Pancreas (tissue), 10 donors: ENCODE data around the gene PHKA1. TPM values are rescaled to one million over a fixed set of nuclear protein-coding genes. Genes with fewer than 3 reads are reported as not detected.
"Not testable (repeated sequence)": the region's sequence is repeated elsewhere in the genome, so short reads cannot be mapped to it uniquely, and the experiment has no call there.

Source experiments
- ATAC-seq, 4 donors: fragments of 200-7000 bp; cut with Tn5 transposase; one replicate each; pipeline versions ENCODE4 v1.8.0 to v1.9.1; 2020; ENCODE audit warnings: mild to moderate bottlenecking in 4 of 4, moderate library complexity in 4 of 4
- DNase-seq, 6 donors: peaks; one replicate each; pipeline ENCODE4 v3.0.0-alpha.2; 2020
- FAIRE-seq: peaks from 2 replicates; lab custom pipeline; 2012; peaks lifted over from hg19 to GRCh38; lab: Jason Lieb, UNC
- H3K27ac ChIP-seq, 4 donors: fragments of 200-600 bp; sonication (generic); 1 replicate in 3 of 4; 2 replicates in 1 of 4; pipeline versions ENCODE4 v1.5.0 to v1.8.0; 2020
- H3K27me3 ChIP-seq, 4 donors: fragments of 200-600 bp; one replicate each; pipeline ENCODE4 v1.8.0; 2021
- H3K36me3 ChIP-seq, 3 donors: fragments of 200-600 bp; sonication (generic) in 1 of 3; one replicate each; pipeline versions ENCODE4 v1.5.0 to v1.8.0; 2020 to 2021
- H3K4me1 ChIP-seq, 3 donors: fragments of 200-600 bp; one replicate each; pipeline ENCODE4 v1.8.0; 2021
- H3K4me3 ChIP-seq, 4 donors: fragments of 200-600 bp; sonication (generic) in 2 of 4; one replicate each; pipeline versions ENCODE4 v1.5.0 to v1.8.0; 2020 to 2021
- H3K9me3 ChIP-seq, 4 donors: fragments of 200-600 bp; one replicate each; pipeline ENCODE4 v1.8.0; 2021
- CTCF ChIP-seq, 4 donors: fragments of 200-600 bp; sonication (generic) in 3 of 4; IDR thresholded peaks; one replicate each; pipeline versions ENCODE4 v1.5.0 to v1.8.0; 2021; ENCODE audit warnings: antibody characterized with exemption in 4 of 4
- WGBS, 2 donors: extraction: QIAGEN DNeasy Blood & Tissue Kit; methylation state at CpG; one replicate each; pipeline ENCODE4 v1.1.7; 2013; 5-methylcytosine and 5-hydroxymethylcytosine counted together
- intact Hi-C, 3 donors: fragments of 100-400 bp; cut with DNase I; formaldehyde crosslinking; loops; one replicate each; pipeline versions ENCODE4 v1.11.1 to v1.14.2; 2022
- polyA plus RNA-seq, 2 donors: library from polyadenylated mRNA; stranded (reverse); fragments of 200-250 nt; gene quantifications; one replicate each; pipeline ENCODE4 v1.2.3, GENCODE V29; 2013
- total RNA-seq, 6 donors: library from RNA; stranded (reverse); fragmentation: NEBNext Ultra II Directional in 4 of 6; extraction: Animal tissue kit (Norgen Biotek cat#: 25700) in 4 of 6; gene quantifications; one replicate each; pipeline versions ENCODE4 v1.2.1 to v1.2.4, GENCODE V29; 2021 to 2023
- donor health status: healthy with polysubstance abuse.
- donor health status: DM: no; HTN: no; CAD: no; lungs with moderate emphysema.
- donor health status: DM: no; HTN: no; CAD: no.
- donor health status: control.
- donor health status: control.
- donor health status: Bipolar disorder and iron deficiency.
- donor health status: DM: yes; HTN: yes; CAD: no.
- donor health status: DM: no; HTN: no; CAD: no.
- donor health status: DM: no; HTN: no; CAD: no.
- donor health status: DM: yes; HTN: yes; CAD: no.

The PHKA1 gene
- 1 to 10 TPM; 4.5 to 7.4 (median 5.2) TPM for total RNA-seq
- 1 to 10 TPM; 3.5 to 4.3 TPM for polyA plus RNA-seq

DNA sequence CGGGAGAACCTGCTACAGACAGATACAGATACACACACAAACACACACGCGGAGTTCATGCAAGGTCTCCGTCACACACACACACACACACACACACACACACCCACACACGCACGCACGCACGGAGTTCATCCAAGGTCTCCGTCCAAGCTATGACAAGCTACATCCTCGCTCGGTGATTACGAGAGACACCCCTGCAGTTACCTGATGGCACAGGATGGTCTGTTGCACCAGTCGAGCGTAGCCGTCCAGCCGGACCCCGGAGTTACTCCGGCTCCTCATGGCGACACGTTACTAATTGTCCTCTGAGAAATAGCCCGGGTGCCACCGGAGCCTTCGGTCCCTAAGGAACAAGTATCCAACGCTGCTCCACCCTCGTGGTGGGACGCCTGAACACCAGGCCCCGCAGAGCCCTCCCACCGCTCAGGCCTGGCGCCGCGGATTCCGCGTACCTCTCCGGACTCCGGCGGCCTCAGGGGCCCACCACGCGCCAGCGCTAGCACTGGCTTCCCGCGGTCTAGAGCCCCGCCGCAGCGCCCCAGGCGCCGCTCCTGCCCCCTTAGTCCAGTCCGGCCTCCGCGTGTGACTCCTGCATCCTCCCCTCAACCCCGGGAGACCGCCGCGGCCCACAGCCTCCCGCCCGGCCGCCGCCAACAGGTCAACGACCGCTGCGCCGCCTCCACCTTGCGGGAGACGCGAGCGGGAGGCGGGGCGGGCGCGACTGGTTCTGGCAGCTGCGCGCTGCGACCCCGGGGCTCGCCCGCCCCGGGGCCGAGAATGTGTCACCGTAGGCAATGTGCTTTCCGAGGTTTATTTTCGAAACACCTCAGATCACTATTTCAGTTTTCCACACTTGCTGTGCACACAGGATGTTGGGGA lies at the start of gene PHKA1:
Gene PHKA1, minus strand, starts transcription at position 708 of the 879 bp plus-strand sequence. Its CDS starts 426 bp downstream, at position 282.
- WGBS, 2 donors, result 5 to 26% methylated on average over 80 of the region's 80 CpGs
- Histone ChIP-seq H3K27ac (peak within 1 kb of the TSS; percentile 57 to 87 (median 74)), H3K4me3 (peak within 1 kb of the TSS; percentile 15 to 49 (median 35))
- H3K9me3 ChIP-seq, H3K36me3 ChIP-seq, H3K4me1 ChIP-seq, H3K27me3 ChIP-seq, intact Hi-C loops, FAIRE-seq: not testable (repeated sequence)
- DNase-seq (peak; percentile 37 to 82 (median 60)), ATAC-seq (peak; percentile 67 to 89 (median 84))

- WGBS, 2 donors, result no CpG with 5 or more reads among the region's 9 CpGs
- not testable (repeated sequence) for FAIRE-seq
- peak in 2 of 4 donors; percentile 24 to 38 for ATAC-seq
Observed at GRCh38 chrX:72760454-72760853, 46.3 kb upstream of the PHKA1 start.

DNA sequence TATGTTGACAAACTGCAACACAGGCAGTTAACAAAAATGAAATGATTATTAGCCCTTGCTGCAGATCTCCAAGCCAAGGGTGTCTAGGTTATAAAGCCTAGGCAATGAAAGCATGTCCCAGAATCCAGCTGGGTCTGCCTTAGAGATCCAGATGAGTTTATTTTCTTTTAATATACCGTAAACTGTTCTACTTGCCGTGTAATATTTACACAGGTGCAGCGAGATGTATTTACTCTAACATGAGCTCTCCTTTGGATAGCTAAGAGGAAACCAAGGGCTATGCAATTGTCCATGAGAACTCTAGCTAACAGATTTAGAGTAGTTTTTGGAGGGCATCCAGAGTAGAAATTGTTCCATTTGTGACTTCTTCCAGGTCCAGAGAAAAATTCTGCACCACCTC lies 34.4 kb upstream of the PHKA1 start:
- WGBS, 2 donors, result no CpG with 5 or more reads among the region's 3 CpGs
- intact Hi-C loops, H3K27me3 ChIP-seq, H3K36me3 ChIP-seq, H3K4me1 ChIP-seq, H3K4me3 ChIP-seq, DNase-seq, H3K27ac ChIP-seq, H3K9me3 ChIP-seq, FAIRE-seq: not testable (repeated sequence)
- peak in 3 of 4 donors; percentile 54 to 77 (median 65) for ATAC-seq

More at GRCh38 chrX:72760454-72760853, 46.3 kb upstream of the PHKA1 start:
- H3K4me1 ChIP-seq, H3K27me3 ChIP-seq, H3K36me3 ChIP-seq, DNase-seq, H3K9me3 ChIP-seq, H3K27ac ChIP-seq, H3K4me3 ChIP-seq, intact Hi-C loops: not testable (repeated sequence)

DNA sequence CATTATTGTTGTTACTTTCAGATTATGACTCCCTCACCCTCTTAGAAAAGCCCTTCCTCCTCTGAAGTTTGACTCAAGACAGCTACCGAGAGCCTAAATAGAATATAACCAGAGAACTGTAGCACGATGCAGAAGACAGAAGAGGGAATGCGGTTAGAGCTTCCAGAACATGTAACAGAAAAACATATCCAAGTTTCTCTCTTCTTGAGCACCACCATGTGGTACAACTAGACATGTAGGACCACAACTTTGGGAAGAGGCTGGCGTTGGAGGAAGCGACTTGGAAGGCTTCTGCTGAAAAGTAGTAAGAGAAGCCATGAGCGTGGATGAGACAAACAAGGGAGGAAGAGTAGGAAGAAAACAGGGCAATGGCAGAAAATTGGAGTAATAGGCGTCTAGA lies 31.4 kb upstream of the PHKA1 start:
- H3K36me3 ChIP-seq, H3K9me3 ChIP-seq, H3K4me3 ChIP-seq, FAIRE-seq, H3K4me1 ChIP-seq, DNase-seq, H3K27me3 ChIP-seq, intact Hi-C loops, H3K27ac ChIP-seq: not testable (repeated sequence)
- peak in 1 of 4 donors; percentile 56 for ATAC-seq
- WGBS, 2 donors, result no CpG with 5 or more reads among the region's 7 CpGs

DNA sequence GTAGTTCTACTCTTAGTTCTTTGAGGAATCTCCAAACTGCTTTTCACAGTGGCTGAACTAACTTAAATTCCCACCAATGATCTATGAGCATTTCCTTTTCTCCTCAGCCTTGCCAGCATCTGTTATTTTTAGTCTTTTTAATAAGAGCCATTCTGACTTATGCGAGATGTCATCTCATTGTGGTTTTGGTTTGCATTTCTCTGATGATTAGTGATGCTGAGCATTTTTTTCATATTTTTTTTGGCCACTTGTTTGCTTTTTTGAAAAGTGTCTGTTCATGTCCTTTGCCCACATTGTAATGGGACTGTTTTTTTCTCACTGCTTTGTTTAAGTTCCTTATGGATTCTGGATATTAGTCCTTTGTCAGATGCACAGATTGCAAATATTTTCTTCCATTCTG lies 21.5 kb upstream of the PHKA1 start:
- no peak for TF ChIP-seq CTCF (IDR thresholded peaks at IDR 0.05)
- no peaks in the 10 kb centered on the region for H3K9me3 ChIP-seq
- intact Hi-C loops, result no loop called here
- H3K27ac ChIP-seq, result no peak overlapping the region
- no peaks in the 10 kb centered on the region for H3K4me1 ChIP-seq
- ATAC-seq (no peak), DNase-seq (no peak), FAIRE-seq (no peak)
- H3K4me3 ChIP-seq, result no peak overlapping the region
- no peaks in the 10 kb centered on the region for H3K36me3 ChIP-seq
- WGBS, 2 donors, result 87 to 92% methylated on average over 1 of the region's 1 CpG
- peaks cover 0 to 23% (median 0%) of the 10 kb centered on the region in 4 donors for H3K27me3 ChIP-seq

- intact Hi-C loops, FAIRE-seq, H3K4me3 ChIP-seq, H3K36me3 ChIP-seq, ATAC-seq, H3K27ac ChIP-seq, H3K9me3 ChIP-seq, H3K4me1 ChIP-seq, DNase-seq: not testable (repeated sequence)
- H3K27me3 ChIP-seq, result peaks cover 0 to 30% (median 0%) of the 10 kb centered on the region in 4 donors
- WGBS, 2 donors, result 42 to 44% methylated on average over 8 of the region's 8 CpGs
Observed at GRCh38 chrX:72733636-72734035, 19.5 kb upstream of the PHKA1 start.

- no peak overlapping the region for H3K4me3 ChIP-seq
- no peak for TF ChIP-seq CTCF (IDR thresholded peaks at IDR 0.05)
- no peak for ATAC-seq
- intact Hi-C loops, result no loop called here
- H3K4me1 ChIP-seq, result no peaks in the 10 kb centered on the region
- no peak for DNase-seq
- 77 to 81% methylated on average over 7 of the region's 7 CpGs for WGBS, 2 donors
- peak; percentile 9 for FAIRE-seq
- peaks cover 0 to 11% (median 0%) of the 10 kb centered on the region in 4 donors for H3K27me3 ChIP-seq
- H3K27ac ChIP-seq, result no peak overlapping the region
- no peaks in the 10 kb centered on the region for H3K9me3 ChIP-seq
- no peaks in the 10 kb centered on the region for H3K36me3 ChIP-seq
Observed at GRCh38 chrX:72727846-72728245, 13.7 kb upstream of the PHKA1 start.
